B cell (primary cell): Measurements from ENCODE around the gene PPP2R2C. TPM values are rescaled to one million over a fixed set of nuclear protein-coding genes. Genes with fewer than 3 reads are reported as not detected.

Experiments used
- ATAC-seq: fragments of 200-7000 bp; cut with Tn5 transposase; one replicate; pipeline ENCODE4 v1.10.0; 2021; ENCODE audit warnings: low read depth, mild to moderate bottlenecking, moderate number of reproducible peaks, moderate library complexity
- CTCF ChIA-PET: fragments of 350-600 bp; sonication (Branson Sonifier 250); formaldehyde crosslinking; loops from one replicate; lab custom pipeline; 2021; ENCODE audit warnings: antibody characterized with exemption, inconsistent platforms; lab: Charles Lee
- POLR2A ChIA-PET: fragments of 350-600 bp; sonication (Branson Sonifier 250); formaldehyde crosslinking; loops from one replicate; lab custom pipeline; 2021; ENCODE audit warnings: antibody characterized with exemption; lab: Charles Lee
- DNase-seq: peaks from one replicate; pipeline ENCODE4 v3.0.0; 2013
- H2AFZ ChIP-seq: 2 replicates; pipeline ENCODE4 v1.6.1; 2012; ENCODE audit warnings: mild to moderate bottlenecking, low read depth, low read length; ENCODE audit not compliant: insufficient read depth, poor library complexity, severe bottlenecking
- H3K27ac ChIP-seq, 2 donors: 1 replicate in 1 of 2; 2 replicates in 1 of 2; pipeline ENCODE4 v1.5.1; 2012 to 2013; ENCODE audit warnings: low read length in 2 of 2, mild to moderate bottlenecking in 2 of 2, moderate library complexity in 1 of 2
- H3K27me3 ChIP-seq, 4 experiments: fragments of 200-600 bp in 1 of 4; sonication (generic) in 1 of 4; replicated peaks in 1 of 4; 1 replicate in 2 of 4; 2 replicates in 2 of 4; pipeline versions ENCODE4 v1.6.1 to v1.7.0; 2013 to 2016; ENCODE audit warnings: low read length in 3 of 4, mild to moderate bottlenecking in 2 of 4, mixed read lengths in 1 of 4, moderate library complexity in 1 of 4; ENCODE audit not compliant: insufficient read depth in 4 of 4, control insufficient read depth in 3 of 4; ENCODE audit errors: control extremely low read depth in 1 of 4
- H3K36me3 ChIP-seq, 2 experiments: replicated peaks in 1 of 2; 1 replicate in 1 of 2; 2 replicates in 1 of 2; pipeline versions ENCODE4 v1.6.1 to v1.7.1; 2013; ENCODE audit warnings: low read length in 1 of 2; ENCODE audit not compliant: insufficient read depth in 2 of 2, control insufficient read depth in 1 of 2; ENCODE audit errors: control extremely low read depth in 1 of 2, extremely low read depth in 1 of 2
- H3K4me1 ChIP-seq, 2 donors: fragments of 200-600 bp in 1 of 2; sonication (generic) in 1 of 2; 1 replicate in 1 of 2; 2 replicates in 1 of 2; pipeline versions ENCODE4 v1.5.1 to v1.6.1; 2013 to 2017; ENCODE audit warnings: low read length in 2 of 2; ENCODE audit not compliant: control insufficient read depth in 2 of 2, insufficient read depth in 2 of 2
- H3K4me2 ChIP-seq: replicated peaks from 2 replicates; pipeline ENCODE3; 2012; ENCODE audit warnings: mild to moderate bottlenecking, low read depth, low read length; ENCODE audit not compliant: poor library complexity, severe bottlenecking
- H3K4me3 ChIP-seq, 5 experiments: fragments of 200-600 bp in 1 of 5; sonication (generic) in 1 of 5; 1 replicate in 3 of 5; 2 replicates in 2 of 5; pipeline versions ENCODE4 v1.5.1 to v1.7.0; 2011 to 2016; ENCODE audit warnings: low read length in 4 of 5, mild to moderate bottlenecking in 4 of 5, low read depth in 2 of 5, control low read depth in 1 of 5, moderate library complexity in 1 of 5; ENCODE audit not compliant: insufficient read depth in 1 of 5; ENCODE audit errors: control extremely low read depth in 1 of 5, extremely low read depth in 1 of 5
- H3K79me2 ChIP-seq: fragments of 200-600 bp; sonication (generic); one replicate; pipeline ENCODE4 v1.6.0; 2016; ENCODE audit warnings: low read length; ENCODE audit not compliant: control insufficient read depth, insufficient read depth
- H3K9ac ChIP-seq: fragments of 200-600 bp; sonication (generic); 2 replicates; pipeline ENCODE4 v1.6.1; 2017; ENCODE audit warnings: mild to moderate bottlenecking, low read length, moderate library complexity
- H3K9me3 ChIP-seq, 3 donors: one replicate each; pipeline versions ENCODE4 v1.6.1 to v1.7.1; 2013; ENCODE audit warnings: low read length in 2 of 3; ENCODE audit not compliant: control insufficient read depth in 2 of 3, insufficient read depth in 1 of 3; ENCODE audit errors: control extremely low read depth in 1 of 3
- H4K20me1 ChIP-seq: 2 replicates; pipeline ENCODE4 v1.6.0; 2012; ENCODE audit warnings: mild to moderate bottlenecking, low read length; ENCODE audit not compliant: insufficient read depth, control insufficient read depth, poor library complexity, severe bottlenecking
- H3K27ac Mint-ChIP-seq: one replicate; pipeline ENCODE4 v1.8.0; 2021; ENCODE audit warnings: mixed read lengths
- H3K27me3 Mint-ChIP-seq: one replicate; pipeline ENCODE4 v1.8.0; 2021; ENCODE audit warnings: mixed read lengths
- H3K4me1 Mint-ChIP-seq: one replicate; pipeline ENCODE4 v1.8.0; 2021; ENCODE audit warnings: mixed read lengths
- H3K4me3 Mint-ChIP-seq: one replicate; pipeline ENCODE4 v1.8.0; 2021; ENCODE audit warnings: mixed read lengths
- H3K9me3 Mint-ChIP-seq: one replicate; pipeline ENCODE4 v1.8.0; 2022; ENCODE audit warnings: mixed read lengths; ENCODE audit not compliant: insufficient read depth
- EZH2 ChIP-seq: IDR thresholded peaks from 2 replicates; pipeline ENCODE4 v1.6.1; 2012; ENCODE audit warnings: borderline replicate concordance, low read depth, mild to moderate bottlenecking, moderate library complexity, low read length; ENCODE audit not compliant: insufficient read depth, poor library complexity, severe bottlenecking
- WGBS: methylation state at CpG from one replicate; pipeline ENCODE4 v1.1.5; 2013; ENCODE audit warnings: missing lambda C conversion rate; ENCODE audit not compliant: insufficient coverage; 5-methylcytosine and 5-hydroxymethylcytosine counted together
- intact Hi-C: fragments of 100-400 bp; cut with micrococcal nuclease; formaldehyde crosslinking; loops from one replicate; pipeline ENCODE4 v1.10.0; 2022
- polyA plus RNA-seq: library from polyadenylated mRNA; depleted of rRNA; stranded (reverse); fragments of >200 nt; gene quantifications from 2 replicates; pipeline ENCODE4 v1.2.3, GENCODE V29; 2012
- total RNA-seq, 2 donors: library from RNA; stranded (reverse); fragments of 120-200 nt in 1 of 2; gene quantifications; 1 replicate in 1 of 2; 2 replicates in 1 of 2; pipeline versions ENCODE4 v1.2.3 to v1.2.4, GENCODE V29; 2013 to 2022
- TF ChIP-seq, protein P1 (sequence below): fragments of 200-600 bp; IDR thresholded peaks from one replicate; pipeline ENCODE4 v1.8.0; 2022; ENCODE audit warnings: antibody characterized with exemption, mild to moderate bottlenecking

The PPP2R2C gene
- total and polyA plus RNA-seq, 2 donors (not counting 1 experiment from before 2014, with no cell fraction given) = not detected

DNA sequence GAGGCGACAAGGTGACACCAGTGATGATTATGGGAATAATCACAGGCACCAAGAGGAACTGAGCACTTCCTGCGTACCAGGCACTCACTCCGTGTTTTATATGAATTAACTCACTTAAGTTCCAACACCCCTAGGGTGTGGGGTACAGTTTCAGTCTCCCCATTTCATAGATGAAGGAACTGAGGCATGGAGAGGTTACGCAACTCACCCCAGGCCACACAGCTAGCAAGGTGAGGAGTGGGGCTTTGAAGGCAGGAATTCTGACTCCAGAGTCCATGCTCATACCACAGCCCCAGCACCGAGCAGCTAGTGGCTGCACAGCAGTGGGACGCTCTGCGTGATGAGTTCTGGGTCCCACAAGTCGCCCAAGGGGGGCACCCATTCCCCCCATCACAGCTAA lies 29.9 kb downstream of the PPP2R2C start:
- intact Hi-C loops = no loop called here
- Mint-ChIP-seq H3K27ac (no peak overlapping the region), H3K4me3 (no peak overlapping the region), H3K9me3 (no peaks in the 10 kb centered on the region), H3K4me1 (no peaks in the 10 kb centered on the region), H3K27me3 (peaks cover 28% of the 10 kb centered on the region)
- ChIA-PET POLR2A (no interaction called here), CTCF (no interaction called here)
- Histone ChIP-seq H4K20me1 (no peaks in the 10 kb centered on the region), H3K9ac (no peak overlapping the region), H3K79me2 (no peaks in the 10 kb centered on the region), H3K36me3 (no peaks in the 10 kb centered on the region), H3K4me1 (no peaks in the 10 kb centered on the region), H3K27me3 (no peaks in the 10 kb centered on the region), H3K4me3 (no peak overlapping the region), H2AFZ (no peak overlapping the region), H3K9me3 (peaks cover 0 to 20% (median 0%) of the 10 kb centered on the region in 3 donors), H3K27ac (no peak overlapping the region), H3K4me2 (no peak overlapping the region)
- DNase-seq (no peak), ATAC-seq (no peak)
- WGBS = 91% methylated on average over 5 of the region's 8 CpGs
- TF ChIP-seq, protein P1, sequence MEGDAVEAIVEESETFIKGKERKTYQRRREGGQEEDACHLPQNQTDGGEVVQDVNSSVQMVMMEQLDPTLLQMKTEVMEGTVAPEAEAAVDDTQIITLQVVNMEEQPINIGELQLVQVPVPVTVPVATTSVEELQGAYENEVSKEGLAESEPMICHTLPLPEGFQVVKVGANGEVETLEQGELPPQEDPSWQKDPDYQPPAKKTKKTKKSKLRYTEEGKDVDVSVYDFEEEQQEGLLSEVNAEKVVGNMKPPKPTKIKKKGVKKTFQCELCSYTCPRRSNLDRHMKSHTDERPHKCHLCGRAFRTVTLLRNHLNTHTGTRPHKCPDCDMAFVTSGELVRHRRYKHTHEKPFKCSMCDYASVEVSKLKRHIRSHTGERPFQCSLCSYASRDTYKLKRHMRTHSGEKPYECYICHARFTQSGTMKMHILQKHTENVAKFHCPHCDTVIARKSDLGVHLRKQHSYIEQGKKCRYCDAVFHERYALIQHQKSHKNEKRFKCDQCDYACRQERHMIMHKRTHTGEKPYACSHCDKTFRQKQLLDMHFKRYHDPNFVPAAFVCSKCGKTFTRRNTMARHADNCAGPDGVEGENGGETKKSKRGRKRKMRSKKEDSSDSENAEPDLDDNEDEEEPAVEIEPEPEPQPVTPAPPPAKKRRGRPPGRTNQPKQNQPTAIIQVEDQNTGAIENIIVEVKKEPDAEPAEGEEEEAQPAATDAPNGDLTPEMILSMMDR = no peak
- no peak for TF ChIP-seq EZH2

DNA sequence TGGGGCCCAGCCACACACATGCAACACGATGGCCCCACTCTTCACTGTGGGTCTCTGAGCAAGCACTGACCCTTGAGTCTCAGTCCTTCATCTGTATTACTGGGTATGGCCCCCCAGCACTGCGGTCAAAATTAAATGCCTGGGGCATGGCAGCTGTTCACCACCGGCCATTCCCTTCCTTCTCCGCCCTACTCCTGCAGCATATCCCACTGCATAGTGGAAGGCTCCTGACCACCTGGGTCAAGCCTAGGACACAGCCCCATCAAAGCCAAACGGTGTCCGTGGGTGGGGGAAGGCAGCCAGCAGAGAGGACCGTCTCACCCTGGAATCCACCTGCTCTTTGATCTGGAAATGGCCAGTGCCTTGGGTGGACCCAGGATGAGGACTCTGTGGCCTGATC lies 30.7 kb downstream of the PPP2R2C start:
- Mint-ChIP-seq H3K4me3 (no peak overlapping the region), H3K27me3 (peaks cover 28% of the 10 kb centered on the region), H3K9me3 (no peaks in the 10 kb centered on the region), H3K27ac (no peak overlapping the region), H3K4me1 (no peaks in the 10 kb centered on the region)
- ATAC-seq = no peak
- POLR2A ChIA-PET = no interaction called here
- WGBS = 97% methylated on average over 7 of the region's 7 CpGs
- Histone ChIP-seq H3K27ac (no peak overlapping the region), H2AFZ (no peak overlapping the region), H4K20me1 (no peaks in the 10 kb centered on the region), H3K9me3 (peaks cover 0 to 20% (median 0%) of the 10 kb centered on the region in 3 donors), H3K4me2 (no peak overlapping the region), H3K4me3 (no peak overlapping the region), H3K36me3 (no peaks in the 10 kb centered on the region), H3K9ac (no peak overlapping the region), H3K79me2 (no peaks in the 10 kb centered on the region), H3K4me1 (no peaks in the 10 kb centered on the region), H3K27me3 (no peaks in the 10 kb centered on the region)
- TF ChIP-seq EZH2 = no peak
- TF ChIP-seq, protein P1 = no peak
- CTCF ChIA-PET = no interaction called here
- intact Hi-C loops = no loop called here
- no peak for DNase-seq
